Muscle layer of duodenum (tissue), 2 donors: ENCODE results near the gene STAC3.

ENCODE experiments used
- H3K27ac ChIP-seq: one replicate; pipeline ENCODE4 v1.7.0; 2013; ENCODE audit warnings: mild to moderate bottlenecking, low read length
- H3K27me3 ChIP-seq: one replicate; pipeline ENCODE4 v1.7.0; 2013; ENCODE audit warnings: low read depth, mild to moderate bottlenecking, control low read depth, low read length
- H3K36me3 ChIP-seq, 2 donors: one replicate each; pipeline ENCODE4 v1.7.0; 2013; ENCODE audit warnings: low read length in 2 of 2, control low read depth in 1 of 2, mild to moderate bottlenecking in 1 of 2; ENCODE audit not compliant: insufficient read depth in 2 of 2, control insufficient read depth in 1 of 2
- H3K4me1 ChIP-seq, 2 donors: one replicate each; pipeline ENCODE4 v1.7.0; 2013; ENCODE audit warnings: low read length in 2 of 2, mild to moderate bottlenecking in 2 of 2, control low read depth in 1 of 2, moderate library complexity in 1 of 2; ENCODE audit not compliant: insufficient read depth in 2 of 2, control insufficient read depth in 1 of 2
- H3K4me3 ChIP-seq, 2 donors: one replicate each; pipeline ENCODE4 v1.7.0; 2013; ENCODE audit warnings: low read length in 2 of 2, low read depth in 1 of 2, mild to moderate bottlenecking in 1 of 2
- H3K9me3 ChIP-seq, 2 donors: one replicate each; pipeline ENCODE4 v1.7.0; 2013; ENCODE audit warnings: low read length in 2 of 2, control low read depth in 1 of 2, mild to moderate bottlenecking in 1 of 2; ENCODE audit not compliant: control insufficient read depth in 1 of 2
- donor health status: healthy.

The STAC3 gene

DNA sequence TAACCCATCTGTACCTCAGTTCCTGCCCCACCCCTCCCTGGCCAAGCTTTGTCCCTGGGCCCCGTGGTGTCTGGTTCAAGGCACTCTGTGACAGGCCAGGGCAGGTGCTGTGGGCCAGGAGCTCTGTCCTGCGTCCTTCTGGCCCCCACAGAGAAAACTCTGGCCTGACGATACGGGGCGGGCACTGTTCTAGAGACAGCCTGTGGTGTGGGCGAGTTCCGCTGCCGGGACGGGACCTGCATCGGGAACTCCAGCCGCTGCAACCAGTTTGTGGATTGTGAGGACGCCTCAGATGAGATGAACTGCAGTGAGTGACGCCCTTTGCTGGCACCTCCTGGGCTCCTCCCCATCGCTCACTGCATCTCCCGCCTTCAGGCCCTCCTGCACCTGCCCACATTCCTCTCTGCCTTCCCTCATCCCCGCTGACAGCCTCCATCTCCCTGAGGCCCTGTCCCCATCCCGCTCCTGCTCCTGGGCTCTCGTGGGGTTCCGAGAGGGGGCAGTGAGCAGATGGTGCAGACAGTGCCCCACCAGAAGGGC lies 57.2 kb downstream of the STAC3 start:
- Histone ChIP-seq H3K4me3 (no peak overlapping the region), H3K4me1 (peaks cover 0 to 14% of the 10 kb centered on the region in 2 donors), H3K9me3 (no peaks in the 10 kb centered on the region), H3K27me3 (no peaks in the 10 kb centered on the region), H3K27ac (no peak overlapping the region), H3K36me3 (peaks cover 76 to 97% of the 10 kb centered on the region in 2 donors)
